IMR-90 (cell line): ENCODE measurements around the gene REV3L. TPM values are rescaled to one million over a fixed set of nuclear protein-coding genes. Genes with fewer than 3 reads are reported as not detected.

Experiments
- ATAC-seq: fragments of 200-7000 bp; cut with Tn5 transposase; 2 replicates; pipeline ENCODE4 v1.9.1; 2020; ENCODE audit warnings: low read depth, mild to moderate bottlenecking, moderate library complexity
- BruUV-seq: library from RNA; stranded (reverse); fragments of 400-500 nt; replicated peaks from 2 replicates; lab custom pipeline; 2021; lab: Mats Ljungman, UMichigan
- CTCF ChIA-PET: fragments of 300-600 bp; formaldehyde crosslinking; extraction: SDS; loops from one replicate; lab custom pipeline; 2021; ENCODE audit warnings: antibody characterized with exemption; lab: Yijun Ruan, JAX
- POLR2A ChIA-PET: fragments of 300-600 bp; sonication (Branson Sonifier 250); formaldehyde crosslinking; loops from one replicate; lab custom pipeline; 2022; ENCODE audit warnings: antibody characterized with exemption; ENCODE audit not compliant: unreplicated experiment; lab: Charles Lee
- DNase-seq: peaks from one replicate; pipeline ENCODE4 v3.0.0; 2013
- H2AFZ ChIP-seq: replicated peaks from 2 replicates; pipeline ENCODE3; 2013; ENCODE audit warnings: low read length, mild to moderate bottlenecking; ENCODE audit not compliant: poor library complexity
- H2AK5ac ChIP-seq: 2 replicates; pipeline ENCODE4 v1.6.1; 2013; ENCODE audit warnings: low read depth, low read length, inconsistent platforms
- H2AK9ac ChIP-seq: replicated peaks from 2 replicates; pipeline ENCODE3; 2013; ENCODE audit warnings: mild to moderate bottlenecking, low read depth, low read length, moderate library complexity; ENCODE audit not compliant: poor library complexity
- H2BK120ac ChIP-seq: 2 replicates; pipeline ENCODE4 v1.6.1; 2013; ENCODE audit warnings: low read depth, low read length, inconsistent platforms
- H2BK15ac ChIP-seq: 3 replicates; pipeline ENCODE4 v1.6.1; 2013; ENCODE audit warnings: low read depth, low read length, inconsistent platforms
- H2BK20ac ChIP-seq: 2 replicates; pipeline ENCODE4 v1.6.1; 2013; ENCODE audit warnings: low read depth, mild to moderate bottlenecking, inconsistent platforms, low read length, moderate library complexity
- H2BK5ac ChIP-seq: 2 replicates; pipeline ENCODE4 v1.6.1; 2013; ENCODE audit warnings: mild to moderate bottlenecking, low read depth, low read length, inconsistent platforms; ENCODE audit not compliant: poor library complexity, severe bottlenecking
- H3K14ac ChIP-seq: replicated peaks from 2 replicates; pipeline ENCODE4 v1.6.1; 2013; ENCODE audit warnings: low read depth, low read length, inconsistent platforms
- H3K18ac ChIP-seq: 2 replicates; pipeline ENCODE4 v1.6.1; 2013; ENCODE audit warnings: low read depth, low read length, control low read depth
- H3K23ac ChIP-seq: 2 replicates; pipeline ENCODE4 v1.6.1; 2013; ENCODE audit warnings: low read depth, low read length, inconsistent platforms
- H3K27ac ChIP-seq: 2 replicates; pipeline ENCODE4 v1.5.1; 2013; ENCODE audit warnings: mild to moderate bottlenecking, control low read depth, low read length; ENCODE audit not compliant: insufficient read depth
- H3K27me3 ChIP-seq: 2 replicates; pipeline ENCODE4 v1.6.1; 2013; ENCODE audit warnings: low read length; ENCODE audit not compliant: control insufficient read depth, insufficient read depth
- H3K36me3 ChIP-seq: 2 replicates; pipeline ENCODE4 v1.6.1; 2013; ENCODE audit warnings: low read length, mixed read lengths; ENCODE audit not compliant: control insufficient read depth, insufficient read depth
- H3K4ac ChIP-seq: 2 replicates; pipeline ENCODE4 v1.6.1; 2013; ENCODE audit warnings: low read depth, low read length, inconsistent platforms
- H3K4me1 ChIP-seq: 2 replicates; pipeline ENCODE4 v1.6.1; 2013; ENCODE audit warnings: low read length, mixed read lengths; ENCODE audit not compliant: control insufficient read depth, insufficient read depth
- H3K4me2 ChIP-seq: 2 replicates; pipeline ENCODE4 v1.6.1; 2013; ENCODE audit warnings: low read depth, mild to moderate bottlenecking, control low read depth, low read length, moderate library complexity
- H3K4me3 ChIP-seq: 2 replicates; pipeline ENCODE4 v1.5.1; 2013; ENCODE audit warnings: low read depth, mild to moderate bottlenecking, control low read depth, low read length, moderate library complexity; ENCODE audit not compliant: insufficient read depth
- H3K56ac ChIP-seq: 2 replicates; pipeline ENCODE4 v1.6.1; 2013; ENCODE audit warnings: low read length, inconsistent platforms; ENCODE audit not compliant: insufficient read depth; ENCODE audit errors: extremely low read depth
- H3K79me1 ChIP-seq, 2 experiments: 2 replicates each; pipeline ENCODE4 v1.6.1; 2013; ENCODE audit warnings: low read length in 2 of 2, inconsistent platforms in 1 of 2, low read depth in 1 of 2
- H3K9ac ChIP-seq: 2 replicates; pipeline ENCODE4 v1.6.1; 2013; ENCODE audit warnings: low read depth, low read length, control low read depth
- H3K9me1 ChIP-seq: 2 replicates; pipeline ENCODE4 v1.6.1; 2013; ENCODE audit warnings: low read length, inconsistent platforms; ENCODE audit not compliant: insufficient read depth
- H3K9me3 ChIP-seq: 2 replicates; pipeline ENCODE4 v1.6.1; 2013; ENCODE audit warnings: low read length; ENCODE audit not compliant: control insufficient read depth, insufficient read depth
- H4K20me1 ChIP-seq: 2 replicates; pipeline ENCODE4 v1.6.1; 2013; ENCODE audit warnings: low read length, inconsistent platforms; ENCODE audit not compliant: insufficient read depth
- H4K5ac ChIP-seq: 2 replicates; pipeline ENCODE4 v1.6.1; 2013; ENCODE audit warnings: mild to moderate bottlenecking, low read depth, low read length, control low read depth
- H4K8ac ChIP-seq, 2 experiments: 2 replicates each; pipeline ENCODE4 v1.6.1; 2013; ENCODE audit warnings: low read depth in 2 of 2, low read length in 2 of 2, control low read depth in 1 of 2, inconsistent platforms in 1 of 2
- H4K91ac ChIP-seq: 2 replicates; pipeline ENCODE4 v1.6.1; 2013; ENCODE audit warnings: low read depth, low read length, inconsistent platforms; ENCODE audit not compliant: insufficient read depth
- CEBPB ChIP-seq: IDR thresholded peaks from 2 replicates; pipeline ENCODE4 v1.6.1; 2012; ENCODE audit warnings: low read depth, low read length, improper control_type of control experiment
- FOS ChIP-seq: fragments of 150-350 bp; IDR thresholded peaks from 2 replicates; pipeline ENCODE4 v1.6.1; 2016; ENCODE audit warnings: low read depth, low read length
- MAZ ChIP-seq: IDR thresholded peaks from 2 replicates; pipeline ENCODE4 v1.6.1; 2012; ENCODE audit warnings: low read depth, mild to moderate bottlenecking, low read length, improper control_type of control experiment, moderate library complexity, borderline replicate concordance
- MXI1 ChIP-seq: IDR thresholded peaks from 2 replicates; pipeline ENCODE4 v1.6.1; 2012; ENCODE audit warnings: low read depth, mild to moderate bottlenecking, low read length, moderate library complexity, borderline replicate concordance
- POLR2A ChIP-seq: IDR thresholded peaks from 2 replicates; pipeline ENCODE4 v1.6.1; 2012; ENCODE audit warnings: mild to moderate bottlenecking, low read depth, low read length
- RFX5 ChIP-seq: IDR thresholded peaks from 2 replicates; pipeline ENCODE4 v1.8.0; 2012; ENCODE audit warnings: low read depth, mild to moderate bottlenecking, low read length, moderate library complexity
- WGBS, 2 experiments: methylation state at CpG; one replicate each; pipeline versions ENCODE4 v1.1.5 to v1.1.7; 2013; ENCODE audit warnings: missing lambda C conversion rate in 2 of 2; ENCODE audit not compliant: insufficient read length in 1 of 2; ENCODE audit errors: extremely low coverage in 2 of 2; 5-methylcytosine and 5-hydroxymethylcytosine counted together
- dilution Hi-C: fragments of 300-500 bp; cut with HindIII; formaldehyde crosslinking; loops from one replicate; pipeline ENCODE4 v1.14.3; 2018; ENCODE audit warnings: low sequenced_read_pairs; ENCODE audit not compliant: unreplicated experiment
- in situ Hi-C: fragments of 300-500 bp; cut with MboI; formaldehyde crosslinking; loops from 3 replicates; pipeline ENCODE4 v1.14.3; 2019; ENCODE audit warnings: low sequenced_read_pairs, inconsistent platforms, mixed read lengths
- intact Hi-C: fragments of 100-400 bp; cut with micrococcal nuclease; formaldehyde crosslinking; loops from 2 replicates; pipeline ENCODE4 v1.10.0; 2022
- polyA plus RNA-seq, 3 experiments: library from polyadenylated mRNA; depleted of rRNA; stranded (reverse); fragments of >200 nt; gene quantifications; 2 replicates each; pipeline ENCODE4 v1.2.3, GENCODE V29; 2012; ENCODE audit warnings: low replicate concordance in 1 of 3
- total RNA-seq: library from RNA; depleted of rRNA; stranded (reverse); fragments of >200 nt; gene quantifications from 2 replicates; pipeline ENCODE4 v1.2.3, GENCODE V29; 2012

Gene REV3L
- total and polyA plus RNA-seq, 2 of the 4 experiments (the other 2 are of a cell fraction), result 7.4 to 15.4 TPM

DNA sequence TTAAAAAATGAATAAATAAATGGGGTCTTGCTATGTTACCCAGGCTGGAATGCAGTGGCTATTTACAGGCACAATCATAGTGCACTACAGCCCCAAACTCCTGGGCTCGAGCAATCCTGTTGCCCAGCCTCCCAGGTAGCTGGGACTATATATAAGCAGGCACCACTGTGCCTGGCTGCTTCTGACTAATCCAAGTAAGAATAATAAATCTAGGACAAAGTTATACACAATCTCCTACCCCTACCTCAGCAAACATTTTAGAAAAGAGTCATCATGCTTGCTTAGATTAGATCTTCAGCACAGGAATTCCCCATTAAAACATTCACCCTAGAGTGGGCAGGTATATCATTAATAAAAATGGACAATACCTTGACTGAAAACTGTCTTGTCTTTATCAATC is 124.6 kb downstream of the REV3L start:
- H3K4ac ChIP-seq, result no peak overlapping the region
- H3K27me3 ChIP-seq, result no peaks in the 10 kb centered on the region
- H3K9ac ChIP-seq, result no peak overlapping the region
- no peak overlapping the region for H3K14ac ChIP-seq
- no peaks in the 10 kb centered on the region for H3K9me1 ChIP-seq
- H2BK120ac ChIP-seq, result no peak overlapping the region
- no CpG with 5 or more reads among the region's 1 CpG for WGBS, 2 experiments
- H3K23ac ChIP-seq, result no peak overlapping the region
- BruUV-seq, result no TSS peak
- H3K4me2 ChIP-seq, result peak overlapping the region; percentile 50; the same call in 1 of the 2 replicates
- DNase-seq (peak; percentile 59), ATAC-seq (peak; percentile 76)
- no peak overlapping the region for H3K27ac ChIP-seq
- no peak overlapping the region for H2AK5ac ChIP-seq
- H4K20me1 ChIP-seq, result no peaks in the 10 kb centered on the region
- H2AK9ac ChIP-seq, result no peak overlapping the region
- ChIA-PET POLR2A (interaction anchor here (0.5 kb wide), 1 partner anchor 12 kb away, joined by 3 read pairs; no protein-coding TSS in a partner anchor), CTCF (no interaction called here)
- TF ChIP-seq RFX5 (no peak), POLR2A (no peak), MAZ (no peak), MXI1 (no peak), FOS (0 out of 2 replicates have a peak, but pooled peaks have one; percentile 23), CEBPB (no peak)
- H3K18ac ChIP-seq, result no peak overlapping the region
- H3K4me3 ChIP-seq, result no peak overlapping the region
- H3K79me1 ChIP-seq, result peaks cover 3 to 4% of the 10 kb centered on the region in 2 experiments; a peak in 2 of 4 replicates
- H3K36me3 ChIP-seq, result peaks cover 23% of the 10 kb centered on the region
- no peak overlapping the region for H3K56ac ChIP-seq
- no peak overlapping the region for H2BK15ac ChIP-seq
- peaks cover 4% of the 10 kb centered on the region for H3K4me1 ChIP-seq
- in situ Hi-C loops (loop anchor here (25.0 kb wide), 1 partner anchor 679 kb away; no protein-coding TSS in a partner anchor), dilution Hi-C loops (no loop called here), intact Hi-C loops (no loop called here)
- H4K5ac ChIP-seq, result no peak overlapping the region
- no peak overlapping the region for H4K8ac ChIP-seq
- H2BK5ac ChIP-seq, result no peak overlapping the region
- no peak overlapping the region for H4K91ac ChIP-seq
- H3K9me3 ChIP-seq, result no peaks in the 10 kb centered on the region
- H2AFZ ChIP-seq, result no peak overlapping the region
- H2BK20ac ChIP-seq, result no peak overlapping the region
